GM19463 (cell line): ENCODE results near the gene TBC1D1.

Experiments used
- ATAC-seq: cut with Tn5 transposase; IDR thresholded peaks from one replicate; pipeline ENCODE4 v1.9.1; 2021; ENCODE audit warnings: mild to moderate bottlenecking, moderate library complexity; ENCODE audit not compliant: unreplicated experiment

The TBC1D1 gene

DNA sequence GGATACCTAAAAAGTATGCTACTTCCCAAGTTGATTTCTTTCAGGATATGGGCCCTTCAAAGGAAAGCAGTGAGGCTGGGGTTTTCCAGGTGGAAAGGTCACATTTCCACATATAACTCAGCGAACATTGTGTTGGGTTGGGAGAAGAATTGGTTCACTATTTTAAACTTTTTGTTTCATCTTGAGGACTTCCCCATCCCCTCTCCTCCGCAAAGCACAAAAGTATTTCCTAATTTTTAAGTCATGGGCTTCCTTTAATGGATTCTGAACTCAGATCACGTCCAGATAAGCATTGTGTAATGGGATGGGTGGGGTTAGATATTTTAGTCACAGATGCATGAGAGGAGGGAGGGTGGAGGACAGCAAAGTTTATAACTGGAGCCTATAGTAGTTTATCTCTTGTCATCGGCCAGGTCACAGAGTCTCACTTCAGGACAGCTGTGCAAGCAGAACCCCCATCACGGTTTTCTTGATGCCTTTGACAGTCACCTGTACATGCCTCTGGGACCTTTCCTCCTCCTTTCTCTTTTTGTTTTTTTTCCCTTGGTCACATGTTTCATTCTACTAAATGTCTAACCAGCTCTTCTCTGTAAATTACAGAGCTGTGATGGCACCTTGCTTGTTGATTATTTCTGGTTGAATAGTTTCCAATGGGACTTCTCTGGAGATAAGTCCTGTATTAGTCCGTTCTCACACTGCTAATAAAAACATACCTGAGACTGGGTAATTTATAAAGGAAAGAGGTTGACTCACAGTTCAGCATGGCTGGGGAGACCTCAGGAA is 184.7 kb downstream of the TBC1D1 start:
- no peak for ATAC-seq

DNA sequence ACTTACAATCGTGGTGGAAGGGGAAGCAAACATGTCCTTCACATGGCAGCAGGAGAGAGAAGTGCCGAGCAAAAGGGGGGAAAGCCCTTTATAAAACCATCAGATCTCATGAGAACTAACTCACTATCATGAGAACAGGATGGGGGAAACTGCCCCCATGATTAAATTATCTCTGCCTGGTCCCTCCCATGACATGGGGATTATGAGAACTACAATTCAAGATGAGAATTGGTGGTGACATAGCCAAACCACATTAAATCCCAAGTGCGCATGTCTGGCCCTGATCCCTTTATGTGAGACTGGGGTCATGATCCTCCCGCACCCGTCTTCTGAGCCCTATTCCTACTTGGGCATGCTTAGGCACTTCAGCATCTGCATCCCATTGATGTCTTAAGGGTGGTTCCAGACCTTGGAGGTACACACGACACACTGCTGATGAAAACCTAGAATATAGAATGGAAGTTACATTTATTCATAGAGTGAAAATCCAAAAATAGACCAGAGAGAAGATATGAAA is 185.3 kb downstream of the TBC1D1 start:
- no peak for ATAC-seq

DNA sequence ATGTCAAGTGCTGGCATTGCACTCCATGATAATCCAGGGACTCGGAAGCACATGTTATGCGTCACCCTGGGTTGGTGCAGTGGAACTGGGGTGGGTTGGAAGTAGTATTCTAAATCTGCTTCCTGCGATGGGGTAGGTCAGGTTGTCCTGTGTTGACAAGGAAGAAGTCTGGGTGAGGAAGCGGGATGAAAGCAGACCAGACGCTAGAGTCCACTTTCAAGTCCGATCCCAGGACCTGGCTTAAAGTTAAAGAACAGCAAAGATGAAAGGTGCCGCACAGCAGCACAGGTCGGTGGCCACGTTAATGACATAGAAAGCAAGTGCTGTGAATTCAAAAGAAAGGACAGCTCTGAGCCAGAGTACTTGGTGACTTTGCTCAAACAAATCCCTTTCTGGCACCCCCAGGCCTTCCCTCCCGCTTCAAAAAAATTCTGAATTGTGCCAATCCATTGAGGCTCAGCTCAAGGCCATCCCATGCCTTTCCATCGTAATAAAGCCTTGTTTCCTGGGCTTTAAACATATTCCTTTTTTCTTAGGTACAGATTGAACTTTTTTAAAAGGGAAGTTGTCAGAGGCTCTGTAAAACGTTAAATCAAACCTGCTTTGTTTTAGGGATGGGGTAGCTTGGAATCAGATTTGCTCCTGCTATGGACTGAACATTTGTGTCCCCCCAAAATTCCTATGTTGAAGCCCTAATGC is 187.1 kb downstream of the TBC1D1 start:
- no peak for ATAC-seq

DNA sequence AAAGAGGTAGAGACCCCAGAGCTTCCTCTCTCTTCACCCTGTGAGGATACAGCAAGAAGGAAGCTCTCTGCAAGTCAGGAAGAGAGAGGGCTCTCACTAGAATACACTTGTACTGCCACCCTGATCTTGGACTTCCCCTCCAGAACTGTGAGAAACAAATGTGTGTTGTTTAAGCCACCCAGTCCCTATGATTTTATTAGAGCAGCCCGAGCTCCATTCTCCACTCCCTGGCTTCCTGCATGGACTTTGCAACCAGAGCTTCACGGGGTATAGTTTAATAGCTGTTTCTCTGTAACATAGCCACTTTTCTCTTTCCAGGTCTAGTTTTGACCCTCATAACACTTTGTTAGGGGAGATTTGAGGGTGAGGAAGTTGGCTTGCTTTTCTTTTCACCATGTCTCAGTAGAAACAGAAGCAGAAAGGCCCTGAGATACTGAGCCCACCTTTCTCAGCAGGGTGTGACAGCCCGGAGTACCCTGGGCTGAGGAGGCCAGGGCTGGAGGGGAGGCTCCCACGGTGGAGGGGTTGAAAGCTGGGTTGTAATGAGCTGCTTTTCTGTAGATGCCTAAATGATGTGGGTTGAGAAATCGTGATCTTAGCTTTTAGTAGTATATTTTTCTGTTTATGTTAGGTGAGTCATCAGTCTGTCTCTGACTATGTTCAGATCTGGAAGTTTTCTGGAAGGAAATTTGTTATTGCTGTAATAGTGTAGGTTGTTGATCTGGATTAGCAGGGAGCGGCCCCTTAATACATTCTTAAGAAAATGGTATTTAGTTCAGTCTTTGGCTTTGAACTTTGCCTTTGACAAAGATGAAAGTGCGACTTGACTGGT is 187.9 kb downstream of the TBC1D1 start:
- ATAC-seq: no peak

DNA sequence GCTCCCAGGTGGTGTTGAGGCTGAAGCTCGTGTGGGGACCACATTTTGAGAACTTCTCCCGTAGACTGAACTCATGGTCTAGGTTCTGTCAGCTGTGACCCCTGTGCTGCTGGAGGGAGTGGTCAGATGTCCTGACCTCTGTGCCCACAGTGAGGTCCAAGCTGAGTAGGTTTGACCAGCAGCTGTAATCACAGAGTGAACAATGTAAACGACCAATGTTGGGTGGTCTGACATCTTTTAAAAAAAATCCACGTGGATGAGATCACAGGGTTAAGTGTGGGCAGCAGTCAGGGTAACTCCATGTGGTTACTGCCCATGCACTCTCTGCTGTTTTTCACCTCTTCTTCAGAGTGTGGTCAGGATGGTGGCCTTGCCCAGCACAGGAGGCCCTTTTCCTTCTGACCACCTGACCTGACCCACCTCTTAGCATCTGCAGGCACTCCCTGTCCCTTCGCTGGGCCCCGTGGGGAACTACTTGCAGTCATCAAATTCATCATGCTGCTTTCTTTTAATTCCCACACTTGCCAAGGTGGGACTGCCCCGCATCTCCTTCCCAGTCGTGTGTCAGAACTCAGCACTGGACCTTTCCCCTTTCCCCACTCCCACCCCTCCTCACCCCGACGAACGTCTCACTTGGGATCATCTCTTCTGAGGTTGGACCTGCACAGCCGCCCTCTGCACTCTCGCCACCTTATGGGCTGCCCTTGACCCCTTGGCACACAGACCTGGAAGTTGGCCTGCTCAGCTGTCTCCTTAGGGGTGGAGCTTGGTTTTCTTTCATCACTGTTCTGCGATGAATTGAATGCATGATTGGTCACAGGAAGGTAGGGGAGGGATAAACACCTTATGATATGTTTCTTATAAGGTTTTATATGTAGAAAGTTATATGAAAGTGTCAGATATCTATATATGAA is 189.4 kb downstream of the TBC1D1 start:
- no peak for ATAC-seq

DNA sequence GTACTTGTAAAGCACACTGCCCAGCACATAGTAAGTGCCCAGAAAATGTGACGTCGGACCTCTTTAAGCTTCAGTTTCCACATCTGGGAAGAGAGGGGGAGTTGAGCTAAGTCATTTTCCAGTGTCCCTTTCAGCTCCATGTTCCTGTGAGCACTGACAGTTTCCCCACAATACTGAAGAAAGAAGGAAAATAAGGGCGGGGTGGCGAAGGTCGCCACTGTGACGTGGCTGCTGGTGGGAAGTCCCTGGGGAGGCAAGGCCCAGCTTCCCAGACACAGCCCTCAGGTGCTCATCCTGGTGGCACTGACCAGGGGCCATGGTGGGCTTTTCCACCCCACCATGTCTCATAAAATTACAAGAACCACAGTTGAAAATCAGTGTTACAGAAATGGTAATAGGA is 191.1 kb downstream of the TBC1D1 start:
- ATAC-seq: no peak

DNA sequence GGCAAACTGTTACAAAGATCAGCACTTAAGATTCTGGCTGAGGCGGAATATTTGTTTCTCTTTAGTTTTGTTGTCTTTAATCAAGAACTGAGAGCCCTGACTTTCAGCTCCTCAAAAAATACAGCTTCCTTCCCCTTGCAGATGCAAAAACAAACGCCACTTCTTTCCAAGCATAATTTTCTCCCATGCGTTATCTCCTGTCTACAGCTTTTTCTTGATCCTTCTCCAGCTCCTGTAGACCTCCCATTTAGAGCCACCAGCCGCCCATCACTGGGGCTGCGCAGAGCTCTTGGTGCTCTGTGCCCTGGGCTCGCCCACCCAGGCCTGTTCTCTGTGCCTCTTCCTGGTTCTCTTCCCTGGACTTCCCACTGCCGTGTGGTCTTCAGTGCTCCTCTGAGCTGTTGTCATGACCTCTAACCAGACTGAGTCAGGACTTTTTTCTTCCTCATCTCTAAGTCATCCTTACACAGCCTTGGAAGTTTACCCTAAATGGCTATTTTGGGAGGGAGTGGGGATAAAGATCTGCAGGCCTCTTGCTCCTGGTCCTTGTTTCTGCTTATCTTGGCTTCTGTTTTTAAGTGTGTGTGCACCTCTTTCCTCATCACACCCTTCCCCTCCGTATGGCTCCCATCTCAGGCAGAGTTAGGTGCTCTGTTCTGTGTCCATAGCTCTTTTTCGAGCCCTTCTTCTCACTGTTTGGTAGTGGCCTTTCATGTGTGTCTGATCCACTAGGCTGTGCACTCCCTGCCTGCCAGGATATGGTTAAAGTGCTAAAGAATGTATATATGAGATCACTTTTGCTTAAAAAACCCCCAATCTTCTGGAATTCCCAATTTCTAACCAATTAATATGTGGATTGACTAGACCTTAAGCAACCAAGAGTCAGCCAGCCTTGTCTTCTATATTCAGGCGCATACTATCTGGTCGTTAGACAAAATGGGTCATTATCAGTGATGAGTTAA is 191.8 kb downstream of the TBC1D1 start:
- no peak for ATAC-seq

DNA sequence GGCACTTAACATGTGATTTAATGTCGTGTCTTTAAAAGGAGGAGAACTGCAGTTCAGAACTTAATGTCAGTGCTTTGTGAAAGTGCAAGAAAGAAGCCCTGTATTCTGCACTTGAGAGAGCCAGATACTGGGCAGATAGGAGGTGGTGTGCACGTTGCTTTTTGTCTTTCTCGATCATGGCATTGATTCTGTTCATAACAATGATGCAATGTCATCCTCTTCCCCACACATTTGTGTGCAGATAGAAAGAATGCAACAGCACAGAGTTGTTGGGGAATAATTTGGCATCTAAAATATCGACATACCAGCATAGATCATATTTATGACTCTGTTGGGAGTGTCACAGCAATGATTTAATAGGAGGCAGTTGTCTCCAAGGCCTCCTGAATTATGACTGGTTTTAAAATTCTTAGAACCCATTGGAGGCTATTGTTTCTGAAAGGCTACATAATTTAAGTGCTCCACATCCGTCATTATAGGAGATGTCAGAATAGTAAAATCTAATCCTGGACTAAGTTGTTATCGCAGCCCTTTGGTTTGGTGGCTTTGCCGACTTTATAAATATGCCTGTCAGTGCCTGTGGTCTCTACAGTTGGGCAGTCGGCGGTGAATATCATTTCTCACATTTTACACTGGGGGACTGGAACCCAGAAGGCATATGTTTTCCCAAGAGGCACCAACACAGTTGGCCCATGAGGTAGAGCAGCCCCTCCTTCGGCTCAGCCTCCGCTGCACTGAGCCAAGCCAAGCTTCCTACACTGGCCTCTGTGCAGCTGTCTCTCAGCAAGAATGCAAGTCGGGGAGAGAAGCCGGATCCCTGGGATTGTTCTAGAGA is 194.2 kb downstream of the TBC1D1 start:
- no peak for ATAC-seq

DNA sequence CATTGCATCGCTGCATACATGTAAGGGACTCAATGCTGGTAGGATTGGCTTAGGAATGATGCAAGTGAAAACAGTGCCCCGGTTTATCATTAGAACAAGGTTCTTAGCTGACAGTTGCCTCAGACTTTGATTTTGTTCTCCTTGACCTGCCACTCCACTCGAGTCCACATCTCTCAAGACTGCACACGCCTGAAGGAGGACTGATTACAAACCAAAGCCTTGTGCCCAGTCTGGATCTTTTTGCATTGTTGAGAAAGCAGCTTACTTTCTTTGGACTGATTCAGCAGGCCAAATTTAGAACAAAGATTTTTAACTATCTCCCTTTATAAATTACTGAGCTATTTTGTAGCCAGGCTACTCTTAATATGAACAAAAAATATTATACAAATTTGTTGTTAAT is 194.9 kb downstream of the TBC1D1 start:
- no peak for ATAC-seq

DNA sequence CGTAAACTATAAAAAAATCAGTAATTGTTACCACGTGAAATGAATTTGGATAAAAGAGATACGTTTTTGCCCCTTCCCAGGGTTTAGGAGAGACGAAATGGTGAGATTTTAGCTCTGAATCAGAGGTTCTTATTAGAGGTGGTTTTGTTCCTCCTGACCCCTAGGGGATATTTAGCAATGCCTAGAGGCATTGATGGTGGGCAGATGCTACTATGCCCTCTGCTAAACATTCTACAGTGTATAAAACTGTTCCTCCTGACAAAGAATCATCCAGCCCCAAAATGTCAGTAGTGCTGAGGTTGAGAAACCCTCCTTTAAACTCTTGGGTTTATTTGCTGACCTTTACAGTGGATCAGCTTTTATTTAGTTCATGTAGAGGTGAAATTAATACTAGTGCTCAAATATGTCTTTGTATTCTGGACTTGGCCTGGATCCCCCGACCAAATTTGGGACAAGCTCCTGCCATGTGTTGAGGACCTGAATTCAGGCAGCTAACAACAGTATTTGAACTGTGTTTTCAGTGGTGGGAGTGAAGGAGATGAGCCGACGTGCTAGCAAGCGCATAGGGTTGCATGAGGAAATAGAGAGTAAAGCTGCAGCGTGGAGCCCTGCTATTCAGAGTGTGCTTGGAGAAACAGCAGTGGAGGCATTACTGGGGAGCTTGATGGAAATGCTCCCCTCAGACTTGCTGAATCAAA is 195.4 kb downstream of the TBC1D1 start:
- no peak for ATAC-seq

DNA sequence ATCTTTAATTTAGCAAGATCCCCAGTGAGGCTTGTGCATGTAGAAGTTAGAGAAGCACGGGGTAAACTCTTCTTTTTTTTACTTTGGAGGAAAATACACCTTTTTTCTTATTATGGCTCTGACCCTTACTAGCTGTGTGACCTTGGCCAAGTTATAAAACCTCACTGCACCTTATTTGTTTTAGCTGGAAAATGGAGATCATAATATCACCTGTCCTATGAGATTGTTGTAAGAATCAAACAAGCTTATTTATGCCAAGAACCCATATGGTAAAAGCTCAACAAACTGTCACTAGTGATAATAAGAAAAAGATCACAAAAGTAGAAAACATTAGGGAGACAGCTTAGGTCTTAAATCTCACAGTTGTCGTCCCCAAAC is 196.0 kb downstream of the TBC1D1 start:
- ATAC-seq: no peak

DNA sequence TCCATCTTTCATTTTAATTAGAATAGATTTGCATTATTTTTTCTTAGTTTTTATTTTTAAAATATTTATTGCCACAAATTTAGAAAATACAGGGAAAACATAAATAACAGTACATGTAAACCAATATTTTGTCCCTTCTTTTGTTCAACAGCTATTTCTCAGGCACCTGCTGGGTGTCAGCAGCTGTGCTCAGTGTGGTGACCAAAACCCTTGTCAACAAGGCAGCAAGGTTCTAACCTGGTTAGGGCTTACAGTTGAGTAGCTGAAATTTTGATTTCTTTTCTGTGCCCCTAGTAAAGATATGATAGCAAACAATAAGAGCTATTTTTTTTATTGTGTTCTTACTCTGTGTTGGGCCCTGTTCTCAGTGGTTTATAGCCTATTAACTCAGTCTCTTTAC is 197.4 kb downstream of the TBC1D1 start:
- ATAC-seq: no peak

DNA sequence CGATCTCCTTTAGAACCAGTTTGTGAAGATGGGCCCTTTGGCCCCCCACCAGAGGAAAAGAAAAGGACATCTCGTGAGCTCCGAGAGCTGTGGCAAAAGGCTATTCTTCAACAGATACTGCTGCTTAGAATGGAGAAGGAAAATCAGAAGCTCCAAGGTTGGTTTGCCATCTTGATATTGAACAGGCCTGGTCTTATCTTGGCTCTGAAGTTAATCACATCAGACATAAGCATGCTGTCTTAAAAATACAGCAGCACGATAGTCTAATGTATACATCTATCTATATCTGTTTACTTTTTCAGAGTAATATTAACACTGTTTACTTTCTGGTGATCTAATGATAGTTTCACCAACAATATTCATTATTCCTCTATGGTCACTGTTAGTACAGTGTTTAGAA is 199.1 kb downstream of the TBC1D1 start:
- ATAC-seq: no peak

DNA sequence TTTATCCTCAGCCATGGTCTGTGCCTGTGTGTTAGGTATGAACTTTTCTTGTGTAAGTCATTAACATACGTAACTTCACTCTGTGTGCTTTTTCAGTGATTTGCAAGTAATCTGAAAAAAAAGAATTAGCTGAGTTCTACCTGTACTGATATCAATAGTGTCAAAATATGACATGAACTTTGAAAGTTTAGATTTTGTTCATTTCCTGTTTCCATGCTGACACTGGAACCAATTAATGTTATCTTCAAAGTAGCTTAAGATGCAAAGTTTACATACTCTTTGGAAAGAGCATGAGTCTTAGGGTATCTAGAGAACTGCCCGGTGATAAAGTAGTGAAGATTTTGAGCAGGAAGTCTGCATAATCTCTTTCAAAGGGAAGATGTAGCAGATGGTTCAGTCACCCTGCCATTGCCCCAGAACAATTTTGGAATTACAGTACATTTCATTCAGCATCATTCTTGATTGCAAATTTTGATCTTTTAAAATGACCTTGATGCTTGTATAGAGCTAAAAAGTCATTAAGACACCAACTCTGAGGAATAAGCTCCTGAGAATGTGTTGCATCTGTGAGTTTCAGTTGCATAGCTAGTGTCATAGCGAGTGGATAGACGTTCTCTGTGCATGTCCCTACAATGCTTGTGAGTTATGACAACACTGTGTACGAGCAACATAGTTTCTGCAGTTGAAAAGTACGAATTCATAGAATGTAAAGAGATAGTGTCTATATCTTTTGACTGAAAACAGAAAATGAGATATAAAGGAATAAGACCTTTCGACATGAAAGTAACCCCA is 199.8 kb downstream of the TBC1D1 start:
- no peak for ATAC-seq

DNA sequence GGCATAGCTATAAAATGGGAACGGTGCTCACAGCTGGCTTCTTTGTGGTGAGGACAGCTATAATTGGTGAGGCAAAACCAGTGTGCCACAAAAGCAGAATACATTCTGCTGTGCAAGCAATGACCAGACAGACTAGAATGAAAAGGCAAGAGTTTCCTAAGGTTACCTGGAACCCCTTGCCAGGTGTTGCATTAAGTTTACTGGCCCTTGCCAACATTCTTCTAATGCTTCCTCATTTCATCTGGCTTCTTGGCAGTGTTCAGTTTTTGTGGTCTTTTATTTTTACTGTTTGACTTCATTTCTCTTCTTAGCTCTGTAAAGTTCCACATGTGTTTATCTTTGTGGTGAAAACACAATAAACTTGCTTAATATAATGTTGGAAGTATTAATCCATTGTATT is 200.8 kb downstream of the TBC1D1 start:
- ATAC-seq: no peak

DNA sequence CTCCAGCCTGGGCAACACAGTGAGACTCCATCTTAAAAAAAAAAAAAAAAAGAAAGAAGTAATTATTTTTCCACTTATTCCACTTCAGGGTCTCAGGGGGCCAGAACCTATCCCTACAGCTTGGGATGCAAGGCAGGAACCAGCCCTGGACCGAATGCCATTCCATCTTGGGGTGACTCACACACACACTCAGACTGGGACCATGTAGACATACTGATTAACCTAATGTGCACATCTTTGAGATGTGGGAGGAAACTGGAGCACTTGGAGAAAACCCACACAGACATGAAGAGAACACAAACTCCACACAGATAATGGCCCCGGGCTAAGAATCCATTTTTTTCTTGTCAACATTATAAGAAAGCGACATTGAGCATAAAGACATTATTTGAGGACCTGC is 201.8 kb downstream of the TBC1D1 start:
- ATAC-seq: no peak

DNA sequence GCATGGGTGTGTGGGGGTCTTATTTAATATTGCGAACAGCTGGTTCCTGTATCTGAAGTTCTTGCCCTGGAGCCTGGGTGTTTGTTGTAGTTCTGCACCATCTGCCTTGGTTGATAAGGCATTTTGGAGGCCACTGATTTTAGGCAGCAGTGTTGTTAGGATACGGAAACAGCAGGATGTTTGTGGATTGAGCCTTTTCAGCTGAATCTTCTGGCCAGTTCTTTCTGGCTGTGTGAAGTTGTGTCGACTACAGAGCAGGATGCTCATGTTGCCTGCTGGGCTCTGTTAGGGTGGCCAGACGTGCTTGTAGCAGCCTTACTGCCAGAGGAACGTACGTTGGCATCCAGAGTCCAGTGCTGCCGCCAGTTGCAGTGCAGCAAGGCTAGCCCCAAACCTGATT is 203.5 kb downstream of the TBC1D1 start:
- no peak for ATAC-seq
